HG02840 (cell line): ENCODE data around the gene MAST1.
"Not testable (repeated sequence)": the region's sequence is repeated elsewhere in the genome, so short reads cannot be mapped to it uniquely, and the experiment has no call there.

ENCODE experiments used
- ATAC-seq: cut with Tn5 transposase; IDR thresholded peaks from one replicate; pipeline ENCODE4 v1.9.1; 2021; ENCODE audit warnings: mild to moderate bottlenecking, moderate library complexity, moderate number of reproducible peaks; ENCODE audit not compliant: unreplicated experiment, low FRiP score

The MAST1 gene

GRCh38 chr19:12800923-12801465, 37.3 kb upstream of the MAST1 start:
- ATAC-seq: no peak

- ATAC-seq: no peak
These were observed 36.6 kb upstream of the MAST1 start, which contains the start of the genes PRDX2 and THSD8 for GRCh38 chr19:12801466-12802266. PRDX2 (minus strand) TSS chr19:12801800; CDS start chr19:12801261, 539 bp downstream. THSD8 (plus strand) TSS chr19:12802069; CDS start chr19:12802072, 3 bp downstream.

- no peak for ATAC-seq
These were observed 35.8 kb upstream of the MAST1 start for GRCh38 chr19:12802267-12803106.

- ATAC-seq: no peak
These were observed 34.3 kb upstream of the MAST1 start for GRCh38 chr19:12804051-12804450.

GRCh38 chr19:12806242-12807081, 31.9 kb upstream of the MAST1 start, which contains the start of gene RNASEH2A:
RNASEH2A (plus strand) TSS chr19:12806584; CDS start chr19:12806674, 90 bp downstream.
- ATAC-seq: peak; percentile 77

- no peak for ATAC-seq
These were observed 23.2 kb upstream of the MAST1 start for GRCh38 chr19:12815088-12815487.

- not testable (repeated sequence) for ATAC-seq
These were observed 21.1 kb upstream of the MAST1 start for GRCh38 chr19:12817188-12817587.

- not testable (repeated sequence) for ATAC-seq
These were observed 20.5 kb upstream of the MAST1 start for GRCh38 chr19:12817810-12818209.

- ATAC-seq: no peak
These were observed 16.6 kb upstream of the MAST1 start for GRCh38 chr19:12821761-12822160.

GRCh38 chr19:12825254-12826131, 12.8 kb upstream of the MAST1 start:
- no peak for ATAC-seq

GRCh38 chr19:12828494-12828893, 9.8 kb upstream of the MAST1 start:
- no peak for ATAC-seq

GRCh38 chr19:12833418-12833737, 4.9 kb upstream of the MAST1 start:
- ATAC-seq: no peak

GRCh38 chr19:12833738-12834565, 4.4 kb upstream of the MAST1 start:
- ATAC-seq: no peak

- ATAC-seq: no peak
These were observed 3.8 kb upstream of the MAST1 start, which contains the start of gene RTBDN for GRCh38 chr19:12834566-12834943. RTBDN (minus strand) TSS chr19:12834579; CDS start chr19:12829979, 4,600 bp downstream.

GRCh38 chr19:12834976-12835757, 3.1 kb upstream of the MAST1 start:
- ATAC-seq: no peak

GRCh38 chr19:12836529-12836863, 1.8 kb upstream of the MAST1 start:
- no peak for ATAC-seq

- no peak for ATAC-seq
These were observed 1.1 kb upstream of the MAST1 start for GRCh38 chr19:12837225-12837624.
